Neural cell (in vitro differentiated cells): Measurements from ENCODE around the gene LAP3. TPM values are rescaled to one million over a fixed set of nuclear protein-coding genes. Genes with fewer than 3 reads are reported as not detected.

Source experiments
- H2AFZ ChIP-seq: fragments of 200-600, 300-800 bp; sonication (generic), shearing (Covaris generic); 2 replicates; pipeline ENCODE4 v1.6.0; 2014; ENCODE audit warnings: low read depth, mild to moderate bottlenecking, antibody characterized with exemption, low read length, moderate library complexity
- H3F3A ChIP-seq: fragments of 200-600 bp; shearing (Covaris generic); 2 replicates; pipeline ENCODE4 v1.6.1; 2016; ENCODE audit warnings: mild to moderate bottlenecking, moderate library complexity, mixed read lengths, antibody characterized with exemption, low read length; ENCODE audit not compliant: insufficient read depth, poor library complexity, severe bottlenecking
- H3K27ac ChIP-seq: fragments of 200-600, 300-800 bp; sonication (generic), shearing (Covaris generic); 2 replicates; pipeline ENCODE4 v1.5.1; 2014; ENCODE audit warnings: mild to moderate bottlenecking, low read length, moderate library complexity
- H3K27me3 ChIP-seq: fragments of 300-800, 200-600 bp; sonication (generic), shearing (Covaris generic); 2 replicates; pipeline ENCODE4 v1.6.0; 2014; ENCODE audit warnings: mild to moderate bottlenecking, low read depth, low read length, moderate library complexity; ENCODE audit not compliant: insufficient read depth
- H3K36me3 ChIP-seq: fragments of 300-800, 200-600 bp; sonication (generic), shearing (Covaris generic); 2 replicates; pipeline ENCODE4 v1.5.1; 2014; ENCODE audit warnings: mild to moderate bottlenecking, antibody characterized with exemption, low read length, moderate library complexity; ENCODE audit not compliant: insufficient read depth
- H3K4me2 ChIP-seq: fragments of 300-800, 200-600 bp; sonication (generic), shearing (Covaris generic); 2 replicates; pipeline ENCODE4 v1.6.0; 2014; ENCODE audit warnings: mild to moderate bottlenecking, low read length
- H3K4me3 ChIP-seq: fragments of 300-800, 200-600 bp; sonication (generic), shearing (Covaris generic); 2 replicates; pipeline ENCODE4 v1.5.1; 2014; ENCODE audit warnings: mild to moderate bottlenecking, low read length, moderate library complexity
- H3K79me2 ChIP-seq: fragments of 200-600 bp; shearing (Covaris generic); replicated peaks from 2 replicates; pipeline ENCODE4 v1.6.0; 2014; ENCODE audit warnings: mild to moderate bottlenecking, low read length, moderate library complexity; ENCODE audit not compliant: insufficient read depth
- H3K9ac ChIP-seq: fragments of 300-800, 200-600 bp; sonication (generic), shearing (Covaris generic); 2 replicates; pipeline ENCODE4 v1.6.1; 2016; ENCODE audit warnings: mild to moderate bottlenecking, low read length, mixed read lengths
- H3K9me2 ChIP-seq: fragments of 200-600 bp; shearing (Covaris generic); 2 replicates; pipeline ENCODE4 v1.6.1; 2016; ENCODE audit warnings: mild to moderate bottlenecking, low read length, mixed read lengths; ENCODE audit not compliant: insufficient read depth
- H3K9me3 ChIP-seq: fragments of 200-600, 300-800 bp; sonication (generic), shearing (Covaris generic); 2 replicates; pipeline ENCODE4 v1.6.1; 2016; ENCODE audit warnings: mild to moderate bottlenecking, mixed run types, low read length, moderate library complexity, mixed read lengths
- H4K20me1 ChIP-seq: fragments of 200-600 bp; shearing (Covaris generic); 2 replicates; pipeline ENCODE4 v1.6.1; 2016; ENCODE audit warnings: mild to moderate bottlenecking, mixed run types; ENCODE audit not compliant: insufficient read depth
- CTCF ChIP-seq: fragments of 450-650 bp; IDR thresholded peaks from 2 replicates; pipeline ENCODE4 v1.5.1; 2014; ENCODE audit warnings: antibody characterized with exemption, mild to moderate bottlenecking, moderate library complexity; ENCODE audit not compliant: poor library complexity, severe bottlenecking
- EP300 ChIP-seq: fragments of 450-650 bp; conservative IDR thresholded peaks from 2 replicates; pipeline ENCODE4 v1.6.1; 2014; ENCODE audit warnings: antibody characterized with exemption, mild to moderate bottlenecking, moderate library complexity; ENCODE audit not compliant: poor library complexity, severe bottlenecking
- EZH2 ChIP-seq: fragments of 200-600, 300-800 bp; shearing (Covaris generic), sonication (generic); IDR thresholded peaks from 2 replicates; pipeline ENCODE4 v1.6.1; 2014; ENCODE audit warnings: antibody characterized with exemption, low read length, borderline replicate concordance, mild to moderate bottlenecking; ENCODE audit not compliant: insufficient read depth, poor library complexity, severe bottlenecking
- MXI1 ChIP-seq: fragments of 450-650 bp; conservative IDR thresholded peaks from 2 replicates; pipeline ENCODE4 v1.6.1; 2014; ENCODE audit warnings: antibody characterized with exemption, mild to moderate bottlenecking; ENCODE audit not compliant: poor library complexity, severe bottlenecking
- POLR2AphosphoS5 ChIP-seq: IDR thresholded peaks from 2 replicates; pipeline ENCODE4 v1.6.1; 2012
- RAD21 ChIP-seq: fragments of 450-650 bp; conservative IDR thresholded peaks from 2 replicates; pipeline ENCODE4 v1.6.1; 2014; ENCODE audit warnings: antibody characterized with exemption, mild to moderate bottlenecking, moderate library complexity
- REST ChIP-seq: IDR thresholded peaks from 2 replicates; pipeline ENCODE4 v1.6.1; 2012; ENCODE audit warnings: borderline replicate concordance
- SMC3 ChIP-seq: fragments of 450-650 bp; conservative IDR thresholded peaks from 2 replicates; pipeline ENCODE4 v1.6.1; 2014; ENCODE audit warnings: antibody characterized with exemption, mild to moderate bottlenecking, moderate library complexity; ENCODE audit not compliant: poor library complexity
- TAF1 ChIP-seq: IDR thresholded peaks from 2 replicates; pipeline ENCODE4 v1.6.1; 2012; ENCODE audit warnings: low read depth
- polyA plus RNA-seq: library from polyadenylated mRNA; depleted of rRNA; stranded (reverse); fragments of >200 nt; gene quantifications from 2 replicates; pipeline ENCODE4 v1.2.3, GENCODE V29; 2014

LAP3 gene
- polyA plus RNA-seq, 1 donor from 2014 or later = 36.9 TPM

GRCh38 chr4:17583941-17584340, 6.9 kb downstream of the LAP3 start:
- H3K36me3 ChIP-seq = no peaks in the 10 kb centered on the region
- no peak overlapping the region for H3K4me2 ChIP-seq
- no peaks in the 10 kb centered on the region for H3K27me3 ChIP-seq
- H2AFZ ChIP-seq = no peak overlapping the region
- no peak overlapping the region for H3K9ac ChIP-seq
- TF ChIP-seq POLR2AphosphoS5 (no peak), EZH2 (no peak), REST (no peak), SMC3 (no peak), RAD21 (no peak), CTCF (no peak), MXI1 (no peak), EP300 (no peak), TAF1 (no peak)
- no peaks in the 10 kb centered on the region for H3F3A ChIP-seq
- H3K79me2 ChIP-seq = no peaks in the 10 kb centered on the region
- H3K4me3 ChIP-seq = no peak overlapping the region
- H3K9me2 ChIP-seq = no peaks in the 10 kb centered on the region
- H3K9me3 ChIP-seq = no peaks in the 10 kb centered on the region
- H3K27ac ChIP-seq = no peak overlapping the region
- H4K20me1 ChIP-seq = no peaks in the 10 kb centered on the region

GRCh38 chr4:17584521-17585213, 7.7 kb downstream of the LAP3 start:
- Histone ChIP-seq H3K4me2 (no peak overlapping the region), H3K79me2 (no peaks in the 10 kb centered on the region), H3K27me3 (no peaks in the 10 kb centered on the region), H4K20me1 (no peaks in the 10 kb centered on the region), H3K9me3 (no peaks in the 10 kb centered on the region), H3K4me3 (no peak overlapping the region), H3K9me2 (no peaks in the 10 kb centered on the region), H3K27ac (no peak overlapping the region), H3F3A (no peaks in the 10 kb centered on the region), H2AFZ (no peak overlapping the region), H3K9ac (no peak overlapping the region), H3K36me3 (no peaks in the 10 kb centered on the region)
- TF ChIP-seq REST (no peak), EP300 (no peak), SMC3 (no peak), TAF1 (no peak), POLR2AphosphoS5 (no peak), MXI1 (no peak), EZH2 (no peak), CTCF (no peak), RAD21 (no peak)
